GM19023 (cell line): ENCODE data around the gene HIPK2.
"Not testable (repeated sequence)": the region's sequence is repeated elsewhere in the genome, so short reads cannot be mapped to it uniquely, and the experiment has no call there.

Experiments used
- ATAC-seq: cut with Tn5 transposase; IDR thresholded peaks from one replicate; pipeline ENCODE4 v1.9.1; 2021; ENCODE audit warnings: mild to moderate bottlenecking, moderate library complexity; ENCODE audit not compliant: unreplicated experiment

The HIPK2 gene

DNA sequence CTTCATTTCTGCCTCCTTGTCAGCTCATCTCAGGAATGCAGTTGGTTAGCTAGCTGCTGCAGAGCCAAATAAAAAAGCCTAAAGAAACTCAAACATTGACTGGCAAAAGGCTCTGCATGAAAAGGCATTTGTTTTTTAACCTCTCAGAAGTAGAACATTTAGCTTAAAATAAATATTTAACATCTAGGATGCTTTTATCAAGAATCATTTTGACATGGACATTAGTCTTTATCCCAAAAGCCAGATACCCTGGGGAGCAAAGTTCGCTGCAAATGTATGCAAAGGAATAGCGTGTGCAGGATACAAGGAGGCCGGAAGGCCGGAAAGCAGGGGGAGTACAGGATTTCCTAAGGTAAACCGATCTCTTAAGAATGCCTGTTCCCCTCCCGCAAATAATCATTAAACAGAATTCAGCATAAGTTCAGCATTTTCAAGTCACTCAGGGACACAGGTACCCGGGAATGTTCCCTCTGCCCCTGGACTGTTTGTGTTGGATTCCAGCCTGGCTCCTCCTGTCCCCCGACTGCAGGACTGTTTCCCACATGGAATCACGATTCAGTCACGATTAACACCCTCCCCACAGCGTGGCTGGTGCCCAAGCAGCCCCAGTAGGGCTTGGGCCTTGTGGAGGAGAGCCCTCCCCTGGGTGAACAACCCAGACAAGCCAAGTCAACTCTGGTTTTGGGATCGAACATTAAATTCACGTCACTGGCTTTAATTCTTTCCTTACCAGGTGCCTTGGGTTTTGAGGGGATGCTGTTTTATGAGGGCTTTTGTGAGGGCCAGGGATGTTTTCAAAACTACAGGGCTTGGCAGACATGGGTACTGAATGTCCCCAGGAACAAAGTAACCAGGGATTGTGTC, 97.8 kb downstream of the HIPK2 start:
- ATAC-seq: no peak

DNA sequence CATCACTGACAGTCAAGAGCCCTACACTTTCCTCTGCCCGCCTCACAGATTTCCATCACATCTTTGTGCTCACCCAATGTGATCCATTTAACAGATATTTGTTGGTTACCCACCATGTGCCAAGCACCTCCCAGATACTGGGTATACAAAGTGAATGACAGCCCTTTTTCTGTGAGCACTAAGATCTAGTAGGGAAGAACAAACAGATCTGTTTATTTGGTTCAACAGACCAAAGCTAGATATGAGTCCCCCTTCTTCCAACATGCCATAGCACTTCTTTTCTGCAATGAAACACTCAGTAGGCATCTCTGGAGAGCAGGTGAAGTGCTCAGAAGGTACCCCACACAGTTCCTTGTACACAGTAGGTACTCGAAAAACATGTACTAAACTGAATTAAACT, 101.4 kb downstream of the HIPK2 start:
- ATAC-seq: no peak

DNA sequence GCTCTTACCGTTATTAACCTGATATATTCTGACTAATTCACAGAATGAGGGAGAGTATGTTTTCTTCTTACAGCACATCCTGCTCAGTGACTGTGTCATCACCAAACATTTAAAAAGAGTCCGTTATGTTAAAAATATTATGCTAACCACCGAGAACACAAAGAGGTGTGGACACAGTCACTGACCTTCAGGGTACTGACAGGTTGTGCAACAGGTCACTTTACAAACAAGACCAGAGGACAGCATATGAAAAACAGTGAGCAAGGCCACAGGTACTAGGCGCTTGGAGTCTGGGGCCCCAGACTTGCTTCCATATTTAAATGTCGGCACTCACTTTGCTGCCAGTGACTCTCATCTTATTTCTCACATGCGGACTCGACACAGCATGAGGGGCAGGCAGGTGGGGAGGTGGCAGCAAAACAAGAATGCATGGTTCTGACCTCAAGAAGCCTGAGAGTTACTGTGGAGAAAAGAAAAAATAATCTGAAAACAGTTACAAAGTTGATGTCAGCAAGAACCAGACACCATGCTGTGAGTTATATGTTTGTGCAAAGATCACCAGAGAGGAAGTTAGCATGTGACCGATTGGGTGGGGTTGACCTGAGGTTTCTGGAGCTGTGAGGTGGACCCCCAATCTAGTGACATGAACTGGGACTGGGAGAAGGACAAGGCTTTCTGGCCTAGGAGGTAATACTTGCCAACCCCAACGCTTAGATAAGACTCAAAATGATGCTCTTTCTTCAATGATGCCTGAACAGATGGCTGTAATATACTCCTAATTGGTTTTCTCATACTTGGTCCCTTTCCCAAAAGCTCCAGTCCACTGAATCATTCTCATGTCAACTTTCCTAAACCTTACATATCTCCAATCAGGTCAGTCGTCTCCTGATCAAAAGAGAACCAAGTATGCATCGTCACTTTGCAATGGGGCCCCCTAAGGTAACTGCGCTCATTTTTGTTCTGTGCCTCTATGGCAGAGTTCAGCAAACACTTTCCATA, 102.4 kb downstream of the HIPK2 start:
- no peak for ATAC-seq

DNA sequence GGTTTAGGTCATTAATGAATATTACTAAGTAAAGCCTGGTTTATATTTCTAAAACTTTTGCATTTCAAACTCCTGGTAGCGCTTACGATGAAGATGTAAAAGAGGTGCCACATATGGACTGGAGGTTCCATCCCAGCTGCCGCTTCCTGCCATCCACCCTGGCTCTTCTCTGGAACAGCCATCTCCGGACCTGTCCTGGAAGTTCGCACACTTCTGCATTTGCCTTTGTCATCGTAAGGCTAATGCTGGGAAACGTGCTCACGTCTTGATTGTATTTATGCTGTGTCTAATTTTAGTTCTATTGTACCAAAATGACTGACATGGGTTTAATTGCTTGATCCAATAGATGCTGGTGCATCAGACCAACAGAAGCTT, 103.1 kb downstream of the HIPK2 start:
- ATAC-seq: no peak

GRCh38 chr7:139674341-139674740, 103.5 kb downstream of the HIPK2 start:
- no peak for ATAC-seq

DNA sequence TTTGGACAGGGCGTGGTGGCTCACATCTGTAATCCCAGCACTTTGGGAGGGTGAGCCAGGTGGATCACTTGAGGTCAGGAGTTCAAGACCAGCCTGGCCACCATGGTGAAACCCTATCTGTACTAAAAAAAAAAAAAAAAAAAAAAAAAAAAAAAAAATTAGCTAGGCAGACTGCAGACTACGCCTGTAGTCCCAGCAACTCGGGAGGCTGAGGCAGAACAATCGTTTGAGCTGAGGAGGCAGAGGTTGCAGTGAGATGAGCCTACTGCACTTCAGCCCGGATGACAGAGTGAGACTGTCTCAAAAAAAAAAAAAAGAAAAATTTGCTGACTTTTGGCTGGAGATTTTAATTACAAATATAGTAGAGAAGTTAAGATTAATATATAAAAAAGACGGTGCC, 104.0 kb downstream of the HIPK2 start:
- no peak for ATAC-seq

DNA sequence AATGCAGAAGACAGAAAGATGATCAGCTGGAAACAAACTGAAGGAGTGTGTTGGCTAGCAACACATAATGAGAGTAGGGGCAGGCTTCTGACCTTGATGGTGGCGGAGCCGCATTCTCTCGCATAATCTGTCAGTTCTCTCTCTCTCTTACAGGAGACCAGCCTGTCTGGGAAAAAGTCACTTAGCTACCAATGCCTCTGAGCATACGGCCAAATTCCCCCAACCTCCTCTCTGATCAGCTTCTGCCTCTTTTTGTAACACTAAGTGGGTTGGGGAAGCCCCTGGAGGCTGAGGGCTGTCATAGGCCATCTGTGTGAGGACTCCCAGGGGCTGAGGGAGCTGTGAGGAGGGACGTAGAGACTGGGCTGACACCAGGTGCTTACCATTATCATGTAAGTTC, 104.6 kb downstream of the HIPK2 start:
- ATAC-seq: peak; percentile 94

DNA sequence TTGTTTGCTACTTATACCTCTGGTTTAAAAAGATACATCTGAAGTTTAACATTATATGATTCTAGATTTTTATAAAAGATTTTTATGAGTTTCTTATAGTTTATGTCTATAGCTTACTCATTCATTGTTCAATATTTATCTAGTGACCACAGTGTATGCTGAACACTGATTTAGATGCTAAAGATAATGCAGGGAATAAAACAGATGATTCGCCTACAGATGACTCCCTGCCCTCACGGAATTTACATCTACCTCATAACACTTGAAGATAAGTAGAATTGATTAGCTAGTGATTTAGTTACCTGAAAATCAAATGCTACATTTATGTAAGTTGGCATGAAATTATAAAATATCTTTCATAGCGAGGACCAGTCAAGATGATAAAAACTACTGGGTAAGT, 105.8 kb downstream of the HIPK2 start:
- ATAC-seq: no peak

DNA sequence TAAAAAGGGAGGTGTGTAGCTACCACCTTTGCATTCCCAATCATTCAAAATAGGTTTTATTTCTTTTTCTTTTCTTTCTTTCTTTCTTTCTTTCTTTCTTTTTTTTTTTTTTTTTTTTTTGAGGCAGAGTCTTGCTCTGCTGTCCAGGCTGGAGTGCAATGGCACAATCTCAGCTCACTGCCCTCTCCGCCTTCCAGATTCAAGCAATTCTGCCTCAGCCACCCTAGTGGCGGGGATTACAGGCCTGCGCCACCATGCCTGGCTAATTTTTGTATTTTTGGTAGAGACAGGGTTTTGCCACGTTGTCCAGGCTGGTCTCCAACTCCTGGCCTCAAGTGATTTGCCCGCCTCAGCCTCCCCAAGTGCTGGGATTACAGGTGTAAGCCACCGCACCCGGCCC, 107.1 kb downstream of the HIPK2 start:
- ATAC-seq: not testable (repeated sequence)

GRCh38 chr7:139669106-139670061, 108.4 kb downstream of the HIPK2 start:
- no peak for ATAC-seq

DNA sequence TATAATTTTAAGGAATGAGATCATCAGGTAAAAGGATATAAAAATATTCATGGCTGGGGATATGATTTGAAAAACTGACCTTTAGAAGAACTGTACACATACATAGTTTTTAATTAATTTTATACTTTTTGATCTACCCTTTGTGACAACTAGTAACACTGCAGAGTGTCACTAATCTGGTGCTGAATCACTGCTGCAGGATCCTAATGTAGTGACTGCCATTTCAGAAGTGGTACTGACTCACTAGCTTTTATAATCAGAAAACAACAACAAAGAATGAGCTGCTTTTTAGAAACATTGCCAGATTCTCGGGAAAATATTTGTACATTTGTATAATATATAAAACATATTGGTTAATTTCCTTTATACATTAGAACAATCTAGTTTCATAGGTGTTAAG, 110.4 kb downstream of the HIPK2 start:
- no peak for ATAC-seq

DNA sequence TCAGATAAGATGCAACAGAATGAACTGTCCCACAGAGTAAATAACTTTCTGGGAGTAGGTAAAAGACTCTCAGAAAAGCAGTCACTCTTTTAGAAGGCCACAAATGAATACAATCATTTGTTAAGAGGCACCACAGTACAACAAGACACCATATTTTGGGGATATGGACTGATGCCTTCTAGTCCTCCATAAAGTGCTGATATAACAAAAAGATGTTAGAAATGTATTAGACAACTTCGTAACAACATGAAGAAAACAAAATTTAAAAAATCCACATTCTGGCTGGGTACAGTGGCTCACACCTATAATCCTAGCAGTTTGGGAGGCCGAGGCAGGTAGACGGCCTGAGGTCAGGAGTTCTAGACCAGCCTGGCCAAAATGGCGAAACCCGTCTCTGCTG, 111.3 kb downstream of the HIPK2 start:
- ATAC-seq: no peak

DNA sequence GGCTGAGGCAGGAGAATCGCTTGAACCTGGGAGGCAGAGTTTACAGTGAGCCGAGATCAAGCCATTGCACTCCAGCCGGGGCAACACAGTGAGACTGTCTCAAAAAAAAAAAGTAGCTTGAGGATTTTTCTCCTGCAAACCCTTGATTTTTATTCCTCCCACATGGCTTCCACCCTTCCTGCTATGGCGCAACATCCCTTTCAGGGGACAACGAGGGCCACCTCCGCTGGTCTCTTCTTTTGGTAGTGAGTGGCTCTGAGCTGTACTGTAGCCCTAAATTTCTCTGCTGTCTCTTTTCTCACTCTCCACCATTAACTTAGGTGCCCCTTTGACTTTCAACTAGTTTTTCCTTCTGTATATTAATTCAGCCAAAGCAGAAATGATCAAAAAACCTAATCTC, 113.4 kb downstream of the HIPK2 start:
- ATAC-seq: no peak

GRCh38 chr7:139663608-139664177, 114.1 kb downstream of the HIPK2 start:
- no peak for ATAC-seq

GRCh38 chr7:139661903-139662302, 115.9 kb downstream of the HIPK2 start:
- no peak for ATAC-seq

DNA sequence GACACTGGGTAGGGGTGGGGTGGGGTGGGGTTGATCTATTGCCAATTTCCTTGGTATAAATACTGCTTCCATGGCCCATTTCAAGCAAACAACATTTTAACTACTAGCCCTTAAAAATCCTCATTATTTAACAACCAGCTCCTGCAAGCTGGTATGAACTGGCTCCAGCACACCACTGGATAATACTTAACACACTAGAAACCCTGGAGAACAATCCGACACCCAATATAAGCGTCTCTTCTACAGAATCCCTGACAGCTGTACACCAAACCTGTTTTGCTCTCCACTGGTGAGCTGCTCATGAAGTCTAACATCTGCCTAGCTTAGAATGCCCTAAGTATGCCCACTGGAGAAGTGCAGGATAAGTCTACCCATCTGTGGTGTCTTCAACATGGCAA, 116.8 kb downstream of the HIPK2 start:
- no peak for ATAC-seq

- no peak for ATAC-seq
These were observed 117.3 kb downstream of the HIPK2 start for GRCh38 chr7:139660317-139661042.

GRCh38 chr7:139659922-139660316, 117.9 kb downstream of the HIPK2 start:
- ATAC-seq: no peak

DNA sequence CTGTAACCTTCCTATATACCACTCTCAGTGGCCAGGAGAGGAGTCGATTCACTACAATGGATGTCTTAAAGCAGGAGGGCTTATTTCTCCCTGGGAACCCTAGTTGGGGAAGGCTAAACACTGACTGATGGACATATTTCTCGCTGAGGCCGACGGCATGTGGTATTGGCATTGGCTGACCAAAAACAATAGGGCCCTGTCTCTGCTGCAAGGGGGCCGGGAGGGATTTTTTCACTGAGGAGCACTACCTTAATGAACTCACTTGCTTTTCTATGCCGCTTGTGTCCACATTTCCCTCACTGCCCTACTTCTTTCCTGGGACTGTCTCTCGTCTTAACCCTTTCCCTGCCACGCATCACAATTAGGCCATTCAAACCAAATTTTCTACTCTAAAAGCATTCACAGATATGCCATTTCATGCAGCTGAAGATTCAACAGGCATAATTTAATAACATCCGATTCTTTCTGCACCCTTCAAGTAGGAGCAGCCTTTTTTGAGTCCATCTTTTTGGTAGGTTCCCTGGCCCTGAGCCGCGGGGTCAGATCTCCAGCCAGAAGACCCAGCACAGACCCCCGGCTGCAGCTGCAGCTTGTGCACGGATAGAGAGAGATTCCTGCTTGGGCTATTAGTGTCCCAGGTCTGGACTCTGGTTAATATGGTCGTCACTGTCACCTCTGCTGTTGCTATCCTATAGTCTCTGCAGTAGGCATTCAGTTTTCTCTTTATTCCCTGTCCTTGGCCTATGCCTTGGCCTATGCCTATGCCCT, 118.7 kb downstream of the HIPK2 start:
- ATAC-seq: no peak
